H1 (cell line): ENCODE measurements around the gene ICA1. TPM values are rescaled to one million over a fixed set of nuclear protein-coding genes. Genes with fewer than 3 reads are reported as not detected.

Source experiments
- CTCF ChIA-PET: fragments of 300-600 bp; sonication (Branson Sonifier 250); formaldehyde crosslinking; loops from one replicate; lab custom pipeline; 2021; ENCODE audit not compliant: partially characterized antibody; lab: Charles Lee
- POLR2A ChIA-PET: fragments of 300-600 bp; sonication (Branson Sonifier 250); formaldehyde crosslinking; loops from one replicate; lab custom pipeline; 2021; ENCODE audit warnings: inconsistent platforms; ENCODE audit not compliant: partially characterized antibody; lab: Charles Lee
- DNase-seq, 2 experiments: peaks; one replicate each; pipeline versions ENCODE4 v3.0.0 to v3.0.0-alpha.2; 2010 to 2022; ENCODE audit warnings: low spot score in 2 of 2, low read depth in 1 of 2, mixed read lengths in 1 of 2
- FAIRE-seq: peaks from 2 replicates; lab custom pipeline; 2011; peaks lifted over from hg19 to GRCh38; lab: Jason Lieb, UNC
- H2AFZ ChIP-seq: 2 replicates; pipeline ENCODE4 v1.8.1; 2012; ENCODE audit warnings: low read length, inconsistent platforms
- H2AK5ac ChIP-seq: 2 replicates; pipeline ENCODE4 v1.6.1; 2013; ENCODE audit warnings: low read depth, low read length
- H2BK120ac ChIP-seq: replicated peaks from 2 replicates; pipeline ENCODE3; 2013; ENCODE audit warnings: low read depth, low read length, inconsistent platforms
- H2BK12ac ChIP-seq: 2 replicates; pipeline ENCODE4 v1.6.1; 2013; ENCODE audit warnings: low read depth, low read length
- H2BK15ac ChIP-seq: 2 replicates; pipeline ENCODE4 v1.6.1; 2013; ENCODE audit warnings: low read length
- H2BK20ac ChIP-seq: 2 replicates; pipeline ENCODE4 v1.6.1; 2013; ENCODE audit warnings: low read length
- H2BK5ac ChIP-seq: 2 replicates; pipeline ENCODE4 v1.6.1; 2013; ENCODE audit warnings: low read depth, low read length
- H3K14ac ChIP-seq: 2 replicates; pipeline ENCODE4 v1.6.1; 2013; ENCODE audit warnings: inconsistent platforms; ENCODE audit not compliant: insufficient read length
- H3K18ac ChIP-seq: 2 replicates; pipeline ENCODE4 v1.6.1; 2013; ENCODE audit warnings: low read length; ENCODE audit errors: extremely low read depth
- H3K23ac ChIP-seq: 2 replicates; pipeline ENCODE4 v1.6.1; 2013; ENCODE audit warnings: inconsistent platforms; ENCODE audit not compliant: insufficient read length
- H3K23me2 ChIP-seq: 2 replicates; pipeline ENCODE4 v1.6.1; 2013; ENCODE audit warnings: low read depth, low read length
- H3K27ac ChIP-seq: 2 replicates; pipeline ENCODE4 v1.6.1; 2011; ENCODE audit warnings: low read depth, low read length, inconsistent platforms
- H3K27me3 ChIP-seq, 4 experiments: replicated peaks in 1 of 4; 1 replicate in 1 of 4; 2 replicates in 3 of 4; pipeline versions ENCODE4 v1.6.1 to v1.8.1; 2011 to 2013; ENCODE audit warnings: low read length in 3 of 4, mild to moderate bottlenecking in 3 of 4, inconsistent platforms in 2 of 4, mixed read lengths in 2 of 4, moderate library complexity in 1 of 4; ENCODE audit not compliant: control insufficient read depth in 3 of 4, insufficient read depth in 3 of 4; ENCODE audit errors: extremely low read depth in 1 of 4
- H3K36me3 ChIP-seq, 4 experiments: 2 replicates each; pipeline versions ENCODE4 v1.6.1 to v1.8.1; 2011 to 2013; ENCODE audit warnings: mild to moderate bottlenecking in 4 of 4, low read length in 3 of 4, moderate library complexity in 2 of 4, control low read depth in 1 of 4, inconsistent platforms in 1 of 4; ENCODE audit not compliant: insufficient read depth in 4 of 4, control insufficient read depth in 2 of 4
- H3K4ac ChIP-seq: replicated peaks from 2 replicates; pipeline ENCODE3; 2013; ENCODE audit warnings: low read length, low read depth, mixed read lengths, inconsistent platforms; ENCODE audit not compliant: insufficient read length
- H3K4me1 ChIP-seq, 4 experiments: replicated peaks in 1 of 4; 1 replicate in 1 of 4; 2 replicates in 3 of 4; pipeline versions ENCODE4 v1.6.1 to v1.8.1; 2011 to 2013; ENCODE audit warnings: low read length in 3 of 4, inconsistent platforms in 2 of 4, mixed read lengths in 1 of 4; ENCODE audit not compliant: insufficient read depth in 4 of 4, control insufficient read depth in 3 of 4
- H3K4me2 ChIP-seq, 2 experiments: 2 replicates each; pipeline versions ENCODE4 v1.6.1 to v1.8.1; 2011 to 2013; ENCODE audit warnings: low read depth in 2 of 2, low read length in 2 of 2, control low read depth in 1 of 2, inconsistent platforms in 1 of 2, mild to moderate bottlenecking in 1 of 2; ENCODE audit not compliant: insufficient read depth in 1 of 2
- H3K4me3 ChIP-seq, 4 experiments: fragments of 200-600, 300-600 bp in 1 of 4; sonication (generic), shearing (Covaris generic), sonication (Bioruptor Twin) in 1 of 4; 2 replicates each; pipeline versions ENCODE4 v1.5.1 to v1.8.1; 2011 to 2016; ENCODE audit warnings: low read length in 4 of 4, low read depth in 3 of 4, control low read depth in 2 of 4, inconsistent platforms in 2 of 4, mild to moderate bottlenecking in 2 of 4, mixed read lengths in 1 of 4, moderate library complexity in 1 of 4; ENCODE audit not compliant: insufficient read depth in 2 of 4; ENCODE audit errors: extremely low read depth in 1 of 4
- H3K56ac ChIP-seq: replicated peaks from 2 replicates; pipeline ENCODE3; 2013; ENCODE audit warnings: low read depth, mild to moderate bottlenecking, mixed read lengths, low read length, inconsistent platforms; ENCODE audit not compliant: insufficient read length
- H3K79me1 ChIP-seq: 2 replicates; pipeline ENCODE4 v1.6.1; 2013; ENCODE audit warnings: low read depth, low read length, control low read depth
- H3K79me2 ChIP-seq, 2 experiments: 2 replicates each; pipeline versions ENCODE4 v1.6.1 to v1.8.1; 2012 to 2013; ENCODE audit warnings: low read length in 2 of 2, mild to moderate bottlenecking in 2 of 2, inconsistent platforms in 1 of 2; ENCODE audit not compliant: insufficient read depth in 2 of 2, control insufficient read depth in 1 of 2
- H3K9ac ChIP-seq, 4 experiments: replicated peaks in 1 of 4; 1 replicate in 1 of 4; 2 replicates in 3 of 4; pipeline versions ENCODE4 v1.6.1 to v1.8.1; 2011 to 2013; ENCODE audit warnings: low read depth in 3 of 4, low read length in 3 of 4, control low read depth in 2 of 4, mild to moderate bottlenecking in 2 of 4, moderate library complexity in 2 of 4, inconsistent platforms in 1 of 4; ENCODE audit errors: extremely low read depth in 1 of 4
- H3K9me3 ChIP-seq, 2 experiments: 2 replicates each; pipeline versions ENCODE4 v1.6.1 to v1.8.1; 2012 to 2013; ENCODE audit warnings: mild to moderate bottlenecking in 2 of 2, moderate library complexity in 2 of 2, control low read depth in 1 of 2, inconsistent platforms in 1 of 2, low read depth in 1 of 2, low read length in 1 of 2, mixed read lengths in 1 of 2; ENCODE audit not compliant: insufficient read depth in 2 of 2
- H4K20me1 ChIP-seq, 2 experiments: replicated peaks in 1 of 2; 2 replicates each; pipeline versions ENCODE3 to v1.8.1; 2011 to 2013; ENCODE audit warnings: inconsistent platforms in 2 of 2, low read length in 2 of 2, mild to moderate bottlenecking in 1 of 2; ENCODE audit not compliant: insufficient read depth in 2 of 2, control insufficient read depth in 1 of 2
- H4K5ac ChIP-seq: 2 replicates; pipeline ENCODE4 v1.6.1; 2013; ENCODE audit warnings: low read length, low read depth, mixed read lengths, inconsistent platforms; ENCODE audit not compliant: insufficient read length
- H4K8ac ChIP-seq: 2 replicates; pipeline ENCODE4 v1.8.0; 2013; ENCODE audit warnings: mild to moderate bottlenecking, moderate library complexity, low read length, inconsistent platforms; ENCODE audit not compliant: insufficient read depth; ENCODE audit errors: extremely low read depth
- H4K91ac ChIP-seq: replicated peaks from 2 replicates; pipeline ENCODE3; 2013; ENCODE audit warnings: low read length, mixed read lengths, inconsistent platforms; ENCODE audit not compliant: insufficient read length
- BCL11A ChIP-seq, 2 experiments: IDR thresholded peaks; one replicate each; pipeline ENCODE4 v1.6.1; 2011; ENCODE audit warnings: low read depth in 2 of 2, low read length in 2 of 2, mild to moderate bottlenecking in 2 of 2
- CBX8 ChIP-seq: fragments of 300-800, 300-1000 bp; sonication (generic); IDR thresholded peaks from 2 replicates; pipeline ENCODE4 v1.7.1; 2016; ENCODE audit warnings: low read depth, low read length, borderline replicate concordance
- CEBPB ChIP-seq: IDR thresholded peaks from 2 replicates; pipeline ENCODE4 v1.6.1; 2012; ENCODE audit warnings: low read depth, low read length
- CREB1 ChIP-seq: IDR thresholded peaks from 2 replicates; pipeline ENCODE4 v1.6.1; 2012; ENCODE audit warnings: inconsistent platforms
- EZH2 ChIP-seq: fragments of 200-600 bp; sonication (generic); IDR thresholded peaks from 2 replicates; pipeline ENCODE4 v1.7.1; 2012; ENCODE audit warnings: low read depth, mild to moderate bottlenecking, moderate library complexity, low read length, inconsistent platforms; ENCODE audit not compliant: severe bottlenecking
- GTF2F1 ChIP-seq: IDR thresholded peaks from 2 replicates; pipeline ENCODE4 v1.6.1; 2012; ENCODE audit warnings: low read depth, low read length, improper control_type of control experiment, borderline replicate concordance
- HDAC6 ChIP-seq: IDR thresholded peaks from one replicate; pipeline ENCODE4 v1.7.1; 2012; ENCODE audit warnings: low read depth, mild to moderate bottlenecking, inconsistent platforms, low read length, moderate library complexity
- MAFK ChIP-seq: IDR thresholded peaks from 2 replicates; pipeline ENCODE4 v1.6.1; 2012; ENCODE audit warnings: low read depth, mild to moderate bottlenecking, improper control_type of control experiment, low read length
- NRF1 ChIP-seq: IDR thresholded peaks from 2 replicates; pipeline ENCODE4 v1.6.1; 2011; ENCODE audit warnings: mild to moderate bottlenecking, low read depth, low read length, improper control_type of control experiment
- POLR2AphosphoS5 ChIP-seq: IDR thresholded peaks from 2 replicates; pipeline ENCODE4 v1.6.1; 2011; ENCODE audit warnings: low read depth, low read length
- RBBP5 ChIP-seq: IDR thresholded peaks from 2 replicates; pipeline ENCODE4 v1.7.1; 2012; ENCODE audit warnings: low read depth, mild to moderate bottlenecking, inconsistent platforms, low read length, moderate library complexity, borderline replicate concordance
- SP2 ChIP-seq: IDR thresholded peaks from 2 replicates; pipeline ENCODE4 v1.6.1; 2012; ENCODE audit warnings: mild to moderate bottlenecking, low read length, inconsistent platforms
- TEAD4 ChIP-seq: IDR thresholded peaks from 2 replicates; pipeline ENCODE4 v1.6.1; 2012; ENCODE audit warnings: low read depth, low read length, inconsistent platforms, mixed read lengths
- WGBS, 2 experiments: shearing (Covaris generic) in 1 of 2; methylation state at CpG; one replicate each; pipeline versions ENCODE4 v1.1.6 to v1.1.7; 2013 to 2015; ENCODE audit warnings: low lambda C conversion rate in 2 of 2, mixed read lengths in 2 of 2, inconsistent platforms in 1 of 2, low coverage in 1 of 2, missing lambda C conversion rate in 1 of 2; ENCODE audit not compliant: insufficient replicate concordance in 2 of 2, insufficient coverage in 1 of 2, insufficient read length in 1 of 2; ENCODE audit errors: extremely low coverage in 1 of 2, missing lambda C conversion rate in 1 of 2; 5-methylcytosine and 5-hydroxymethylcytosine counted together
- polyA plus RNA-seq, 7 experiments: library from polyadenylated mRNA; depleted of rRNA in 3 of 7; stranded (reverse) in 5 of 7; unstranded in 2 of 7; fragments of >200 nt in 5 of 7; fragments of 200-250 nt in 2 of 7; gene quantifications; 1 replicate in 5 of 7; 2 replicates in 1 of 7; 4 replicates in 1 of 7; pipeline versions ENCODE4 v1.2.1 to v1.2.3, GENCODE V29; 2011 to 2013; ENCODE audit warnings: missing spikeins in 2 of 7, mixed read lengths in 2 of 7
- total RNA-seq: library from RNA; stranded (reverse); fragmentation: NEBNext Ultra II Directional; extraction: Animal tissue kit (Norgen Biotek cat#: 25700); gene quantifications from 2 replicates; pipeline ENCODE4 v1.2.1, GENCODE V29; 2021

ICA1 gene
- total and polyA plus RNA-seq, 2 of the 8 experiments (the other 6 are each of a cell fraction or from before 2014, with no cell fraction given), result 14.9 to 37.1 TPM

DNA sequence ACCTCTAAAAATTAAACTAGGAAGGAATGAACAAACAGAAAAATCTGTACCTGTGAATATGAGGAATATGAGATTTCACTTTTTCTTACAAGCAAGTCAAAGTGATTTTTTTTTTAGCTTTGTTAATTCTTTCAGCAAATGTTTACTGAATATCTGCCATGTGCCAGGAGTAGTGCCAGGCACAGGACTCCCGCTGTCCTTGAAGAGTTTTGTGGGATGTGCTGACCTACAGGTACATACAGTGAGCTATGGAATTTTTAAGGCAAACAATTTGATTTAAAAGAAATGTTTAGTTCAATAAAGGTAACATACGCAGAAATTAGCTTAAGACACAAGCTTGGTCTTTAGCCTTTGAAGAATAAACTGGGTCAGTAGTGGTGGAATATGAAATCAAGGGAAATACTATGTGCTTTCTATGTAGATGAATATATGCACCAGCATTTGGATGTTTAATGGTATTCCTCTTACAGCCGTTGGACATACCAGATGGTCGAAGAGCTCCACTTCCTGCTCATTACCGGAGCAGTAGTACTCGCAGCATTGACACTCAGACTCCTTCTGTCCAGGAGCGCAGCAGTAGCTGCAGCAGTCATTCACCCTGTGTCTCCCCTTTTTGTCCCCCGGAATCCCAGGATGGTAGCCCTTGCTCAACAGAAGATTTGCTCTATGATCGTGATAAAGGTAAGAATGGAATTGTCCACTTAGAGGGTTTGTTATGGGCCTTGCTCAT is 191.4 kb downstream of the ICA1 start:
- no peak for FAIRE-seq
- H3K36me3 ChIP-seq, result no peaks in the 10 kb centered on the region
- no peak overlapping the region for H4K5ac ChIP-seq
- H3K79me1 ChIP-seq, result peaks cover 6% of the 10 kb centered on the region; the same call in 1 of the 2 replicates
- H3K23me2 ChIP-seq, result no peaks in the 10 kb centered on the region
- peaks cover 0 to 9% (median under 1%) of the 10 kb centered on the region in 4 experiments; a peak in 4 of 7 replicates for H3K4me1 ChIP-seq
- no peak overlapping the region for H3K23ac ChIP-seq
- H2AK5ac ChIP-seq, result no peak overlapping the region
- H3K4me2 ChIP-seq, result no peak overlapping the region
- no peak overlapping the region for H2BK12ac ChIP-seq
- H3K4ac ChIP-seq, result no peak overlapping the region
- 93% methylated on average over 9 of the region's 9 CpGs; no CpG with 5 or more reads in 1 of the 2 experiments for WGBS, 2 experiments
- H3K27me3 ChIP-seq, result no peaks in the 10 kb centered on the region
- H3K18ac ChIP-seq, result no peak overlapping the region
- H3K56ac ChIP-seq, result no peak overlapping the region
- no peak overlapping the region for H3K4me3 ChIP-seq
- peaks cover 0 to 7% of the 10 kb centered on the region in 2 experiments; a peak in 2 of 4 replicates for H3K79me2 ChIP-seq
- no peak overlapping the region for H2BK20ac ChIP-seq
- H2BK15ac ChIP-seq, result no peak overlapping the region
- no peak overlapping the region for H2BK5ac ChIP-seq
- no peaks in the 10 kb centered on the region for H4K20me1 ChIP-seq
- no peak overlapping the region for H2AFZ ChIP-seq
- H3K9me3 ChIP-seq, result no peaks in the 10 kb centered on the region
- H4K91ac ChIP-seq, result no peak overlapping the region
- no peak for DNase-seq
- POLR2A ChIA-PET, result no interaction called here
- no peak overlapping the region for H3K27ac ChIP-seq
- H2BK120ac ChIP-seq, result no peak overlapping the region
- no peak overlapping the region for H3K9ac ChIP-seq
- H3K14ac ChIP-seq, result no peak overlapping the region
- no peak overlapping the region for H4K8ac ChIP-seq
- CTCF ChIA-PET, result interaction anchor here (0.6 to 1.8 kb wide), 6 partner anchors 11 to 117 kb away, joined by 3 read pairs; no protein-coding TSS in a partner anchor
- TF ChIP-seq GTF2F1, result no peak
- no peak for TF ChIP-seq TEAD4
- no peak for TF ChIP-seq MAFK
- TF ChIP-seq BCL11A (IDR thresholded peaks at IDR 0.05; ENCODE audit: low read depth in 2 of 2, low read length in 2 of 2), result no peak
- TF ChIP-seq CEBPB, result no peak
- TF ChIP-seq HDAC6, result no peak
- no peak for TF ChIP-seq CREB1
- TF ChIP-seq EZH2, result no peak
- TF ChIP-seq POLR2AphosphoS5, result no peak
- TF ChIP-seq SP2, result no peak
- no peak for TF ChIP-seq CBX8
- no peak for TF ChIP-seq RBBP5
- TF ChIP-seq NRF1, result no peak
